H9 (cell line): Measurements from ENCODE around the gene PAQR7. TPM values are rescaled to one million over a fixed set of nuclear protein-coding genes. Genes with fewer than 3 reads are reported as not detected.

Experiments
- DNase-seq: peaks from one replicate; pipeline ENCODE4 v3.0.0-alpha.2; 2017
- H2AFZ ChIP-seq: one replicate; pipeline ENCODE4 v1.6.1; 2013; ENCODE audit warnings: mild to moderate bottlenecking, low read length, control low read depth, moderate library complexity
- H2AK5ac ChIP-seq: 2 replicates; pipeline ENCODE4 v1.6.1; 2013; ENCODE audit warnings: low read length, control low read depth, mixed read lengths; ENCODE audit not compliant: insufficient read length
- H2BK120ac ChIP-seq: one replicate; pipeline ENCODE4 v1.6.1; 2013; ENCODE audit warnings: low read depth, mild to moderate bottlenecking, low read length, control low read depth, inconsistent platforms; ENCODE audit not compliant: poor library complexity, severe bottlenecking
- H2BK12ac ChIP-seq: 2 replicates; pipeline ENCODE4 v1.6.1; 2013; ENCODE audit warnings: low read length, control low read depth, mixed read lengths, low read depth; ENCODE audit not compliant: insufficient read length
- H2BK15ac ChIP-seq: 2 replicates; pipeline ENCODE4 v1.6.1; 2013; ENCODE audit warnings: low read depth, low read length, control low read depth
- H2BK20ac ChIP-seq: one replicate; pipeline ENCODE4 v1.6.1; 2013; ENCODE audit warnings: low read depth, mild to moderate bottlenecking, low read length, control low read depth, inconsistent platforms; ENCODE audit not compliant: poor library complexity, severe bottlenecking
- H2BK5ac ChIP-seq: 2 replicates; pipeline ENCODE4 v1.6.1; 2013; ENCODE audit warnings: low read length, control low read depth, mixed read lengths; ENCODE audit not compliant: insufficient read length
- H3K14ac ChIP-seq: 2 replicates; pipeline ENCODE4 v1.6.1; 2013; ENCODE audit warnings: low read length, control low read depth; ENCODE audit not compliant: insufficient read depth
- H3K18ac ChIP-seq: 2 replicates; pipeline ENCODE4 v1.6.1; 2013; ENCODE audit warnings: low read depth, mild to moderate bottlenecking, mixed read lengths, low read length, control low read depth; ENCODE audit not compliant: insufficient read length
- H3K23ac ChIP-seq: 2 replicates; pipeline ENCODE4 v1.6.1; 2013; ENCODE audit warnings: low read length, control low read depth, mixed read lengths, low read depth; ENCODE audit not compliant: insufficient read length
- H3K23me2 ChIP-seq: 2 replicates; pipeline ENCODE4 v1.6.1; 2013; ENCODE audit warnings: low read depth, mild to moderate bottlenecking, mixed read lengths, low read length, control low read depth; ENCODE audit not compliant: insufficient read length, poor library complexity, severe bottlenecking
- H3K27ac ChIP-seq: 2 replicates; pipeline ENCODE4 v1.5.1; 2013; ENCODE audit warnings: low read length, control low read depth, mixed read lengths, low read depth; ENCODE audit not compliant: insufficient read length
- H3K27me3 ChIP-seq: 2 replicates; pipeline ENCODE4 v1.6.1; 2013; ENCODE audit warnings: low read length, control low read depth, inconsistent platforms; ENCODE audit not compliant: insufficient read depth
- H3K4ac ChIP-seq: 2 replicates; pipeline ENCODE4 v1.6.1; 2013; ENCODE audit warnings: low read depth, mild to moderate bottlenecking, control low read depth, inconsistent platforms, low read length, moderate library complexity
- H3K4me1 ChIP-seq: 2 replicates; pipeline ENCODE4 v1.6.1; 2013; ENCODE audit warnings: low read length, control low read depth, inconsistent platforms; ENCODE audit not compliant: insufficient read depth
- H3K4me2 ChIP-seq: 2 replicates; pipeline ENCODE4 v1.6.1; 2013; ENCODE audit warnings: low read length, control low read depth, mixed read lengths; ENCODE audit not compliant: insufficient read length, insufficient read depth
- H3K56ac ChIP-seq: 2 replicates; pipeline ENCODE4 v1.6.1; 2013; ENCODE audit warnings: low read depth, mild to moderate bottlenecking, mixed read lengths, low read length, control low read depth; ENCODE audit not compliant: insufficient read length
- H3K79me1 ChIP-seq: 2 replicates; pipeline ENCODE4 v1.6.1; 2013; ENCODE audit warnings: low read depth, mild to moderate bottlenecking, moderate library complexity, low read length, control low read depth, inconsistent platforms; ENCODE audit not compliant: insufficient read depth, poor library complexity, severe bottlenecking
- H3K79me2 ChIP-seq: 2 replicates; pipeline ENCODE4 v1.6.1; 2013; ENCODE audit warnings: low read length, control low read depth, inconsistent platforms; ENCODE audit not compliant: insufficient read depth
- H3K9ac ChIP-seq: 2 replicates; pipeline ENCODE4 v1.6.1; 2013; ENCODE audit warnings: low read length, control low read depth, mixed read lengths; ENCODE audit not compliant: insufficient read length; ENCODE audit errors: extremely low read depth
- H3K9me3 ChIP-seq: one replicate; pipeline ENCODE4 v1.6.1; 2013; ENCODE audit warnings: low read depth, low read length, inconsistent platforms; ENCODE audit not compliant: control insufficient read depth
- H3T11ph ChIP-seq: one replicate; pipeline ENCODE4 v1.6.1; 2013; ENCODE audit warnings: mild to moderate bottlenecking, low read length, control low read depth, inconsistent platforms
- H4K20me1 ChIP-seq: one replicate; pipeline ENCODE4 v1.6.1; 2013; ENCODE audit not compliant: control insufficient read depth, insufficient read length, insufficient read depth
- H4K5ac ChIP-seq: 2 replicates; pipeline ENCODE4 v1.6.1; 2013; ENCODE audit warnings: low read depth, mild to moderate bottlenecking, mixed read lengths, low read length, control low read depth; ENCODE audit not compliant: insufficient read length
- H4K8ac ChIP-seq: replicated peaks from 2 replicates; pipeline ENCODE4 v1.6.1; 2013; ENCODE audit warnings: low read length, control low read depth, mixed read lengths, low read depth; ENCODE audit not compliant: insufficient read length
- H4K91ac ChIP-seq: 2 replicates; pipeline ENCODE4 v1.6.1; 2013; ENCODE audit warnings: low read depth, mild to moderate bottlenecking, moderate library complexity, mixed read lengths, low read length, control low read depth; ENCODE audit not compliant: insufficient read length
- H3K27ac Mint-ChIP-seq, 3 experiments: 2 replicates in 2 of 3; 3 replicates in 1 of 3; pipeline ENCODE4 v1.8.0; 2020 to 2021; ENCODE audit warnings: mixed read lengths in 3 of 3, mild to moderate bottlenecking in 1 of 3, moderate library complexity in 1 of 3
- H3K27me3 Mint-ChIP-seq: 2 replicates; pipeline ENCODE4 v1.8.0; 2021; ENCODE audit warnings: low read depth, mild to moderate bottlenecking, moderate library complexity, mixed read lengths
- H3K36me3 Mint-ChIP-seq, 3 experiments: 2 replicates in 2 of 3; 3 replicates in 1 of 3; pipeline ENCODE4 v1.8.0; 2020 to 2021; ENCODE audit warnings: low read depth in 3 of 3, mixed read lengths in 3 of 3; ENCODE audit not compliant: insufficient read depth in 1 of 3
- H3K4me1 Mint-ChIP-seq, 2 experiments: 2 replicates each; pipeline ENCODE4 v1.8.0; 2020; ENCODE audit warnings: mixed read lengths in 2 of 2
- H3K4me3 Mint-ChIP-seq, 2 experiments: 2 replicates in 1 of 2; 3 replicates in 1 of 2; pipeline ENCODE4 v1.8.0; 2020 to 2021; ENCODE audit warnings: mild to moderate bottlenecking in 2 of 2, mixed read lengths in 2 of 2, moderate library complexity in 1 of 2
- H3K9me3 Mint-ChIP-seq, 2 experiments: 2 replicates in 1 of 2; 3 replicates in 1 of 2; pipeline ENCODE4 v1.8.0; 2020; ENCODE audit warnings: mild to moderate bottlenecking in 2 of 2, mixed read lengths in 2 of 2, moderate library complexity in 1 of 2
- CTCF ChIP-seq: fragments of 200-600 bp; sonication (generic); conservative IDR thresholded peaks from 3 replicates; pipeline ENCODE4 v1.8.0; 2021; ENCODE audit warnings: antibody characterized with exemption, mild to moderate bottlenecking
- WGBS: extraction: QIAGEN DNeasy Blood & Tissue Kit; methylation state at CpG from one replicate; pipeline ENCODE4 v1.1.7; 2013; ENCODE audit warnings: missing lambda C conversion rate, low lambda C conversion rate, mixed read lengths; ENCODE audit not compliant: insufficient read length; ENCODE audit errors: extremely low coverage; 5-methylcytosine and 5-hydroxymethylcytosine counted together
- total RNA-seq: library from RNA; stranded (reverse); gene quantifications from 2 replicates; pipeline ENCODE4 v1.2.1, GENCODE V29; 2021

The PAQR7 gene
- total RNA-seq, 1 experiment from 2014 or later = 6.3 TPM

GRCh38 chr1:25816112-25816718 lies 59.3 kb downstream of the PAQR7 start:
- Mint-ChIP-seq H3K36me3 (peaks cover 8 to 36% (median 35%) of the 10 kb centered on the region in 3 experiments; a peak in 6 of 7 replicates), H3K9me3 (no peaks in the 10 kb centered on the region), H3K27ac (no peak overlapping the region), H3K4me3 (no peak overlapping the region), H3K27me3 (peaks cover 7% of the 10 kb centered on the region), H3K4me1 (peaks cover 25 to 28% of the 10 kb centered on the region in 2 experiments)
- Histone ChIP-seq H3K56ac (no peak overlapping the region), H3K18ac (no peak overlapping the region), H3K79me1 (no peaks in the 10 kb centered on the region), H3K4me1 (peaks cover 3% of the 10 kb centered on the region; the same call in 1 of the 2 replicates), H3K4ac (no peak overlapping the region), H4K20me1 (peaks cover 3% of the 10 kb centered on the region), H2BK15ac (no peak overlapping the region), H4K8ac (no peak overlapping the region), H3K9me3 (no peaks in the 10 kb centered on the region), H3K23ac (no peak overlapping the region), H2BK20ac (no peak overlapping the region), H2BK12ac (no peak overlapping the region), H2BK120ac (no peak overlapping the region), H2BK5ac (no peak overlapping the region), H3K23me2 (peaks cover 11% of the 10 kb centered on the region), H3K79me2 (no peaks in the 10 kb centered on the region), H3K14ac (no peak overlapping the region), H3T11ph (no peak overlapping the region), H2AK5ac (no peak overlapping the region), H3K9ac (no peak overlapping the region), H3K27me3 (no peaks in the 10 kb centered on the region), H3K4me2 (no peak overlapping the region), H2AFZ (no peak overlapping the region), H4K91ac (no peak overlapping the region), H4K5ac (no peak overlapping the region), H3K27ac (no peak overlapping the region)
- no CpG with 5 or more reads among the region's 15 CpGs for WGBS
- no peak for TF ChIP-seq CTCF
- DNase-seq = no peak
